ENCODE measurements around the gene GTSE1. TPM values are rescaled to one million over a fixed set of nuclear protein-coding genes. Genes with fewer than 3 reads are reported as not detected.

GTSE1 gene
- total RNA-seq, 2 experiments from 2014 or later: 39.4 to 41.4 TPM

GRCh38 chr22:46380069-46380468 lies 83.4 kb downstream of the GTSE1 start:
- CTCF ChIA-PET: no interaction called here
- intact Hi-C loops (cut with micrococcal nuclease): no loop called here
- Mint-ChIP-seq H3K4me1 (ENCODE audit: low read depth) (peaks cover 2% of the 10 kb centered on the region), H3K36me3 (ENCODE audit: low read depth) (peaks cover 2% of the 10 kb centered on the region), H3K27ac (no peak overlapping the region), H3K4me3 (no peak overlapping the region), H3K27me3 (no peaks in the 10 kb centered on the region), H3K9me3 (peaks cover 9% of the 10 kb centered on the region)
- ATAC-seq (no peak), DNase-seq (no peak)
- POLR2A ChIA-PET: no interaction called here
- no peak for TF ChIP-seq CTCF (IDR thresholded peaks at IDR 0.05)

Other genes starting within 250 kb of the GTSE1 start
- gene PPARA, start 146.3 kb upstream of the GTSE1 start, total RNA-seq: 10 to 100 TPM in 1 of 2 experiments, 1 to 10 TPM in 1; 9.1 to 11.8 TPM
- gene CDPF1, start 46.6 kb upstream of the GTSE1 start, total RNA-seq: 10 to 100 TPM; 11.9 to 12.1 TPM
- not detected for gene PKDREJ, start 33.5 kb upstream of the GTSE1 start, total RNA-seq
- gene TTC38, start 28.9 kb upstream of the GTSE1 start, total RNA-seq: 10 to 100 TPM in 1 of 2 experiments, 1 to 10 TPM in 1; 9.0 to 11.9 TPM
- gene TRMU, start 38.8 kb downstream of the GTSE1 start, total RNA-seq: 10 to 100 TPM; 87.2 to 98.1 TPM
- under 1 TPM; 0.25 to 0.36 TPM for gene CELSR1, start 240.8 kb downstream of the GTSE1 start, total RNA-seq

Measured in activated CD8-positive, alpha-beta T cell treated with anti-CD3 and anti-CD28 coated beads for 36 hours (primary cell).